Limb (tissue), 2 donors: ENCODE data around the gene SLC39A9.

Source experiments
- DNase-seq, 2 donors: peaks; one replicate each; pipeline ENCODE4 v3.0.0-alpha.2; 2016; ENCODE audit errors: extremely low spot score in 2 of 2

Gene SLC39A9

DNA sequence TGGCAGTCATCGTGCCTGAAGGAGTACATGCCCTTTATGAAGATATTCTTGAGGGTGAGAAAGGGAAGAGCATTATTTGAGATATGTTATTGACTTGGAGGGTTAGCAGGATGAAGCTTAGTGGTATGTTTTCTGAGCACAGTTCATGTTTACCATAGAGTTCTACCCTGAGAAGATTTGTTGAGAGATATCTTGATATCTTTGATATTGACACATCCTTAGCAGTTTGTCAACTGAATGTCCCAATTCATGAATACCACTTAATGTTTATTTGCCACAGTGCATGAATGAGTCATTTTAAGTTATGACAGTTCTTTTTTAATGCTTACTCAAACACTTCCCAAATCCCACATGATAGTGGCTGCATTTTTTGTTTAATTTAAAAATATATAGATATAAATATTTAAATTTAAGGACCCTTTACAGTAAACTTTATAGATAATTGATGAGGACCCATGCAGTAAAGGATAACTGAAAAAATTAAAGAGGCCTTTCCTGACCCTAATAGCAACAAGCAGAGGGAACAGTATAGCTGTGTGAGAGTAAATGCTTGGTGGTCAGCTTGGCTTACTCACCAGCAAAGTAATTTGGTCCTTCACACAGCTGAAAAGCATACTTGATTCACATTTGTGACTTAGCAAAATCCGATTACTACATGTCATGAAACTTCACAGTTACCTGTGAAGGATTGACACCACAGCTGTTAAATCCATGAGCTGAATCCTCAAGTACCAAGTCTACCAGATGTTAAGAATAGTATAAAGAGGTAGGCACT lies 25.8 kb downstream of the SLC39A9 start:
- no peak for DNase-seq

GRCh38 chr14:69427596-69427995 lies 29.1 kb downstream of the SLC39A9 start:
- no peak for DNase-seq

DNA sequence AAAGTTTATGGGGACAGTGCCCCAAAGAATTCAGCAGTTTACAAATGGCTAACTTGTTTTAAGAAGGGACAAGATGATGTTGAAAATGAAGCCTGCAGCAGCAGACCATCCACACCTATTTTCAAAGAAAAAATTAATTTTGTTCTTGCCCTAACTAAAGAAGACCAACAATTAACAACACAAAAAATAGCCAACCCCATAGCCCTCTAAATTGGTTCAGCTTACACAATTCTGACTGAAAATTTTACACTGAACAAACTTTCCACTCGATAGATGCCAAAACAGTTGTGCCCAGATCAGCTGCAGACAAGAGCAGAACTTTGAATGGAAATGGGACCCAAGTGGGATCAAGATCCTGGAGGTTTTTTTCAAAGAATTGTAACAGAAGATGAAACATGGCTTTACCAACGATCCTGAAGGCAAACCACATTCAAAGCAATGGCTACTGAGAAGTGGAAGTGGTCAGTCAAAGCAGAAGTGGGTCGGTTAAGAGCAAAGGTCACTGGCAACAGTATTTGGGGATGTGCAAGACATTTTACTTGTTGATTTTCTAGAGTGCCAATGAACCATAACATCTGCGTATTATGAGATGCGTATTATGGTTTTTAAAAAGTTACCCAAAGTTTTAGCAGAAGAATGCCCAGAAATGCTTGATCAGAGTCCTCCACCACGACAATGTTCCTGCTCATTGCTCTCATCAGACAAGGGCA lies 30.0 kb downstream of the SLC39A9 start:
- no peak for DNase-seq

GRCh38 chr14:69429643-69430042 lies 31.2 kb downstream of the SLC39A9 start:
- no peak for DNase-seq

DNA sequence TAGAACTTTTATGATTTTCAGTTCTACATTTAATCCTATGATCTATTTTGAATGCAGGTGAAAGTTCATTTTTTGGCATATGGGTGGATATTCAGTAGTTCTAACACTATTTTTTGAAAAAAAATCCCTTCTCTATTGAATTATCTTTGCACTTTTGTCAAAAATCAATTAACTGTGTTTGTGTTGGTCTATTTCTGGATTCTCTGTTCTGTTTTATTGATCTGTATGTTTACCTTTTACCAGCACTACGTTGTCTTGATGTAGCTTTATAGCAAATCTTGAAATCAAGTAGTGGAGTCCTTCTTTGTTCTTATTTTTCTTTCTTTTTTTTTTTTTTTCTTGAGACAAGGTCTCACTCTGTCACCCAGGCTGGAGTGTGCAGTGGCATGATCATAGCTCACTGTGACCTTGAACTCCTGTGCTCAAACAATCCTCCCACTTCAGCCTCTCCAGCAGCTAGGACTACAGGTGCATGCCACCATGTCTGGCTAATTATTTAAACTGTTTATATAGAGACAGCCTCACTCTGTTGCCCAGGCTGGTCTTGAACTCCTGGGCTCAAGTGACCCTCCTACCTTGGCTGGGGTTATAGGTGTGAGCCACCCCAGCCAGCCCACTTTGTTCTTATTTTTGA lies 31.9 kb downstream of the SLC39A9 start:
- no peak for DNase-seq

- DNase-seq, result no peak
Observed at GRCh38 chr14:69432364-69432763, 33.9 kb downstream of the SLC39A9 start.

DNA sequence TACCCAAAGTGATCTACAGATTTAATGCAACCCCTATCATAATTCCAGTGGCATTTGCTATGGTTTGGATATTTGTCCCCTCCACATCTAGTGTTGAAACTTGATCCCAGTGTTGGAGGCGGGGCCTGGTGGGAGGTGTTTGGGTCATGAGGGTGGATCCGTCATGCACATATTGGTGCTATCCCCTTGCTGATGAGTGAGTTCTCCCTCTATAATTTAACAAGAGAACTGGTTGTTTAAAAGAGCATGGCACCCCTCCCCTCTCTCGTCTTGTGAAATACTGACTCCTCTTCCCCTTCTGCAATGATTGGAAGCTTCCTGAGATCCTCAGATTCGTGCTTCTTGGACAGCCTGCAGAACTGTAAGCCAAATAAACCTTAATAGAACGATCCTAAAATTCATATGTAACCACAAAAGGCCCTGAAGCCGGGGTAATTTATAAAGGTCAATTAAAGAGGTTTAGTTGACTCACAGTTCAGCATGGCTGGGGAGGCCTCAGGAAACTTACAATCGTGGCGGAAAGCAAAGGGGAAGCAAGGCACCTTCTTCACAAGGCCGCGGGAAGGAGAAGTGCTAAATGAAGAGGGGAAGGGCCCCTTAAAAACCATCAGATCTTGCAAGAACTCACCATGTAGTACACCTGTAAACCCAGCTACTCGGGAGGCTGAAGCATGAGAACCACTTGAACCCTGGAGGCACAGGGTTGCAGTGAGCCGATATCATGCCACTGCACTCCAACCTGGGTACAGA lies 41.2 kb downstream of the SLC39A9 start:
- DNase-seq, result no peak

GRCh38 chr14:69441948-69442347 lies 43.5 kb downstream of the SLC39A9 start:
- no peak for DNase-seq

- DNase-seq, result no peak
Observed at GRCh38 chr14:69443296-69443805, 44.9 kb downstream of the SLC39A9 start.

- DNase-seq, result no peak
Observed at GRCh38 chr14:69449216-69449615, 50.7 kb downstream of the SLC39A9 start.

GRCh38 chr14:69451941-69452340 lies 53.4 kb downstream of the SLC39A9 start:
- no peak for DNase-seq

DNA sequence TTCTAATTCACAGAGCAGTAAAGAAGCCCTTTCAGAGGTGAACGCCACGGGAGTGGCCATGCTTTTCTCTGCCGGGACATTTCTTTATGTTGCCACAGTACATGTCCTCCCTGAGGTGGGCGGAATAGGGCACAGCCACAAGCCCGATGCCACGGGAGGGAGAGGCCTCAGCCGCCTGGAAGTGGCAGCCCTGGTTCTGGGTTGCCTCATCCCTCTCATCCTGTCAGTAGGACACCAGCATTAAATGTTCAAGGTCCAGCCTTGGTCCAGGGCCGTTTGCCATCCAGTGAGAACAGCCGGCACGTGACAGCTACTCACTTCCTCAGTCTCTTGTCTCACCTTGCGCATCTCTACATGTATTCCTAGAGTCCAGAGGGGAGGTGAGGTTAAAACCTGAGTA lies 59.9 kb downstream of the SLC39A9 start:
- DNase-seq, result no peak

DNA sequence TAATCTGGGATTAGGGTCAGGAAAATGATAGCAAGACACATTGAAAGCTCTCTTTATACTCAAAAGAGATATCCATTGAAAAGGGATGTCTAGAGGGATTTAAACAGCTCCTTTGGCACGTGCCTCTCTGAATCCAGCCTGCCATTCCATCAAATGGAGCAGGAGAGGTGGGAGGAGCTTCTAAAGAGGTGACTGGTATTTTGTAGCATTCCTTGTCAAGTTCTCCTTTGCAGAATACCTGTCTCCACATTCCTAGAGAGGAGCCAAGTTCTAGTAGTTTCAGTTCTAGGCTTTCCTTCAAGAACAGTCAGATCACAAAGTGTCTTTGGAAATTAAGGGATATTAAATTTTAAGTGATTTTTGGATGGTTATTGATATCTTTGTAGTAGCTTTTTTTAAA lies 60.6 kb downstream of the SLC39A9 start:
- DNase-seq, result no peak

DNA sequence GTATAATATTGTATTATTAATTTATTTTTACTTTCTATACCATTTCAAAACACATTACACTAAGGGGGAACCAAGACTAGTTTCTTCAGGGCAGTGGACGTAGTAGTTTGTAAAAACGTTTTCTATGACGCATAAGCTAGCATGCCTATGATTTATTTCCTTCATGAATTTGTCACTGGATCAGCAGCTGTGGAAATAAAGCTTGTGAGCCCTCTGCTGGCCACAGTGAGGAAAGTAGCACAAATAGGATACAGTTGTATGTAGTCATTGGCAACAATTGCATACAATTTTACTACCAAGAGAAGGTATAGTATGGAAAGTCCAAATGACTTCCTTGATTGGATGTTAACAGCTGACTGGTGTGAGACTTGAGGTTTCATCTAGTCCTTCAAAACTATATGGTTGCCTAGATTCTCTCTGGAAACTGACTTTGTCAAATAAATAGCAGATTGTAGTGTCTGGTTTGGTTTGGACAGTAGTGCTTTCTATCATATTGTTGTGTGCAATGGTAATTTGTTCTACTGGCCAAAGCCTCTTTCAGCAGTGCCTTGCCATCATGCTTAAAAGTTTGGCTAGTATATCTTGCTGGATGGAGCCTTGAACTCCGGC lies 61.7 kb downstream of the SLC39A9 start:
- DNase-seq, result peak; percentile 72 to 90

GRCh38 chr14:69464379-69464778 lies 65.9 kb downstream of the SLC39A9 start:
- no peak for DNase-seq

DNA sequence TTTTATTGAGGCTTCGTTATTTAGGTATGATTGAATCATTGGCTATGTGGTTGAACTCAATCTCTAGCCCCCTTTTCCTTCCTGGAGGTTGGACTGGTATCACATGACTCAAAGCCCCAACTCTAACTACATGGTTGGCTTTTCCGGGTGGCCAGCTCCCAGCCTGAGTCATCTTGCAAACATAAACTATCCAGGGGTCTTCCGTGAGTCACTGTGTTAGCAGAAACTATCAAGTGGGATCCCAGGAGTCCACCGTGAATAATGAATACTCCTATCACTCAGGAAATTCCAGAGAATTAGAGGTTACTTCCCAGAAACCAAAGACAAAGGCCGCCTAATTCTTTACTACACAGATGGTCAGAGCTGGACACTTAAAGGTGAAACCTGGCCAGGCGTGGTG lies 66.3 kb downstream of the SLC39A9 start:
- DNase-seq, result no peak

DNA sequence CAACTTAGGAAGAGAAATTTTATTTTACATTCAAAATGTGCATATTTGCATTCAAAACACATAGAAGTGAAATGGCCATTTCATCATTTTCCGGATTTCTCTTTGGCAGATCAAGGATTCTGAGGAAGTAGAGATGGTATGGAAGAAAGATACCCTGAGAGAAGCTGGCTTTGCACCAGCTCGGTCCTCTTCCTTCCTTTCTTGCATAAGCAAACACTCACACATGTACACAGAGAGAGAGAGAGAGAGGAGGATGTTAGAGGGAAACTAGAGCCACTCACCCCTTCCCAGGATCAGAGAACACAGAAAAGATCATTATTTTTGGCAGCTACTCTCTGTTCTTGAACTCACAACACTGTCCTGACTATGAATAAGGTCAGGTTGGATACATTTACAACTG lies 70.5 kb downstream of the SLC39A9 start:
- DNase-seq, result no peak

DNA sequence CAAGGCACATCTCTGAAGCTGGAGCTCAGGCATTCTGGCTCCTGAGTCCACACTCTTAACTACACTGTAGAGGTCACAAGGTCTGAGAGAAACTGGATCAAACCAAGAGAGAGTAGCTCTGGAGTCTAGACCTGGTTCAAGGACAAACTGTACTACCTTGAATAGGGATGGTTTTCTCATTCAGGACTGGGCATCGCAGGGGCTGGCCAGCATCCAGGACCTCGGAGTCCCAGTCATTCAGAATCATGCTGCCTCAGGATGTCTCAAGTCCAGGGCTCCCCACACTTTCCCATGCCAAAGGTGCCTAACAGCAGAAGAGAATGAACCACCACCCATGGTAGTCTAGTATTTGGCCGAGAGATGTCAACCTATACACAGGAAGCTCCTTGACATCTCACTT lies 72.9 kb downstream of the SLC39A9 start:
- no peak for DNase-seq

- DNase-seq, result no peak
Observed at GRCh38 chr14:69471916-69472315, 73.4 kb downstream of the SLC39A9 start.

DNA sequence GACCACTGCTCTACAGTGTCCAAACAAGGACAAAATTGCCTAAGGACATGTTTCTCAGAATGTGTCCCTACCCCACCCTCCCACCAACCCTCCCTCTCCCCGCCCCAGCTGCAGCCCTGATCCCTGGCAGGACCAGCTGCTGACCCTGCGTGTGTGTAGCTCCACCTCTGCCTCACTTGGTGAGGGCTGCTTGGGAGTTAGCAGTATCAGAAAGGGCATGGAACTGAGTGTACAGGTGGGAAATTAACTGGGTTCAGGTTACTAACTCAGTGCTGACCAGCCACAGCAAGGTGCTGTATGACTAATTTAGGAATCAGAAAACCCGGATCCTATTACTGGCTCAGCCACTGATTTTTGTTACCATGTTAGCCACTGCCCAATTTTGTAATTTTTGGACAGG lies 74.8 kb downstream of the SLC39A9 start:
- DNase-seq, result no peak

- no peak for DNase-seq
Observed at GRCh38 chr14:69473946-69474345, 75.5 kb downstream of the SLC39A9 start.
